MCF 10A (cell line): ENCODE results near the gene CCDC27. TPM values are rescaled to one million over a fixed set of nuclear protein-coding genes. Genes with fewer than 3 reads are reported as not detected.

ENCODE experiments used
- BruUV-seq: library from RNA; stranded (reverse); fragments of 400-500 nt; replicated peaks from 2 replicates; lab custom pipeline; 2021; lab: Mats Ljungman, UMichigan
- CTCF ChIA-PET: fragments of 300-600 bp; sonication (Branson Sonifier 250); formaldehyde crosslinking; extraction: SDS; loops from one replicate; lab custom pipeline; 2021; ENCODE audit warnings: antibody characterized with exemption, inconsistent platforms; lab: Yijun Ruan, JAX
- POLR2A ChIA-PET: fragments of 300-600, 350-650 bp; sonication (Branson Sonifier 250); formaldehyde crosslinking; extraction: SDS; loops from one replicate; lab custom pipeline; 2020; ENCODE audit warnings: antibody characterized with exemption, inconsistent platforms; lab: Yijun Ruan, JAX
- DNase-seq: peaks from one replicate; pipeline ENCODE4 v3.0.0-alpha.2; 2018; ENCODE audit not compliant: unreplicated experiment
- H3K27ac Mint-ChIP-seq: one replicate; pipeline ENCODE4 v1.8.0; 2022; ENCODE audit warnings: mild to moderate bottlenecking, low read depth, mixed read lengths; ENCODE audit not compliant: unreplicated experiment
- H3K27me3 Mint-ChIP-seq: one replicate; pipeline ENCODE4 v1.8.0; 2022; ENCODE audit warnings: mixed read lengths; ENCODE audit not compliant: insufficient read depth, unreplicated experiment
- H3K36me3 Mint-ChIP-seq: one replicate; pipeline ENCODE4 v1.8.0; 2022; ENCODE audit warnings: mild to moderate bottlenecking, moderate library complexity, mixed read lengths; ENCODE audit not compliant: insufficient read depth, unreplicated experiment
- H3K4me1 Mint-ChIP-seq: one replicate; pipeline ENCODE4 v1.8.0; 2022; ENCODE audit warnings: mixed read lengths; ENCODE audit not compliant: insufficient read depth, unreplicated experiment
- H3K4me3 Mint-ChIP-seq: one replicate; pipeline ENCODE4 v1.8.0; 2022; ENCODE audit warnings: mild to moderate bottlenecking, moderate library complexity, mixed read lengths; ENCODE audit not compliant: unreplicated experiment
- H3K9me3 Mint-ChIP-seq: one replicate; pipeline ENCODE4 v1.8.0; 2022; ENCODE audit warnings: mixed read lengths; ENCODE audit not compliant: unreplicated experiment
- CTCF ChIP-seq: fragments of 200-600 bp; IDR thresholded peaks from one replicate; pipeline ENCODE4 v1.8.0; 2022; ENCODE audit warnings: antibody characterized with exemption, mild to moderate bottlenecking; ENCODE audit not compliant: unreplicated experiment
- intact Hi-C: fragments of 100-400 bp; cut with micrococcal nuclease; formaldehyde crosslinking; loops from 2 replicates; pipeline ENCODE4 v1.14.1; 2022
- total RNA-seq: library from RNA; stranded (reverse); gene quantifications from 2 replicates; pipeline ENCODE4 v1.2.3, GENCODE V29; 2022

Gene CCDC27
- total RNA-seq, 1 experiment from 2014 or later, result not detected

- no peaks in the 10 kb centered on the region for H3K9me3 Mint-ChIP-seq
- ChIA-PET CTCF (interaction anchor here (0.7 to 1.4 kb wide), 3 partner anchors 11 to 96 kb away, joined by 3 to 6 read pairs (median 4); no protein-coding TSS in a partner anchor), POLR2A (interaction anchor here (0.7 kb wide), 1 partner anchor 97 kb away, joined by 4 read pairs; no protein-coding TSS in a partner anchor)
- H3K36me3 Mint-ChIP-seq, result peaks cover 20% of the 10 kb centered on the region
- intact Hi-C loops, result no loop called here
- BruUV-seq, result no TSS peak
- no peak overlapping the region for H3K4me3 Mint-ChIP-seq
- H3K4me1 Mint-ChIP-seq, result peaks cover 24% of the 10 kb centered on the region
- DNase-seq, result no peak
- no peak for TF ChIP-seq CTCF
- peak overlapping the region; percentile 61 for H3K27ac Mint-ChIP-seq
- H3K27me3 Mint-ChIP-seq, result no peaks in the 10 kb centered on the region
Measured at GRCh38 chr1:3745071-3745470, 7.2 kb upstream of the CCDC27 start.

GRCh38 chr1:3745590-3746381, 6.5 kb upstream of the CCDC27 start:
- Mint-ChIP-seq H3K9me3 (no peaks in the 10 kb centered on the region), H3K27me3 (peaks cover 5% of the 10 kb centered on the region), H3K27ac (peak overlapping the region; percentile 61), H3K4me1 (peaks cover 24% of the 10 kb centered on the region), H3K4me3 (peak overlapping the region; percentile 72), H3K36me3 (peaks cover 20% of the 10 kb centered on the region)
- ChIA-PET POLR2A (interaction anchor here (0.7 kb wide), 2 partner anchors 51 to 98 kb away, joined by 3 to 4 read pairs; partner anchors contain the start of gene LRRC47), CTCF (interaction anchor here (0.6 to 1.4 kb wide), 4 partner anchors 12 to 1367 kb away, joined by 3 to 6 read pairs (median 4); no protein-coding TSS in a partner anchor)
- intact Hi-C loops, result no loop called here
- no peak for TF ChIP-seq CTCF
- DNase-seq, result no peak
- BruUV-seq, result TSS peak; percentile 33

DNA sequence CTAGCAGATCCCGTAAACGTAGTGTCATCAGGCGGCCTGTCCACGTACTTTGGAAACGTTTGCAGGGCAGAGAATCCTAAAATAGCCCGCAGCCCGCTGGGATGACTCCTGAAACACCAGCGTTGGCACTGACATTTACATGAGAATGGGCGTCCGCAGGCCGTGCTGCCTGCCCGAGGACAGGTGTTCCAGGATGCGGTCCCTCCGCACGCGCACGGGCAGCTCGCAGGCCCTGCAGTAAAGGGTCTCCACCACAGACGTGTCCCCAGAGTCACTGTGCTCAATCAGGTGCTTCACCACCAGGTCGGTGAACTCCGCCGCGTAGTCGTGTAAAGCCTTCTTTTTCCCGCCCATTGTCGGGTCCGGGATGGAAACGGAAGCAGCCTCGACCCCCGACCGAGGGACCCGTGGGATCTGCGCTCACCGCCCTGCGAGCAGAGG, 5.8 kb upstream of the CCDC27 start:
- ChIA-PET POLR2A (interaction anchor here (0.7 kb wide), 1 partner anchor 50 kb away, joined by 3 read pairs; the partner anchor contains the start of gene LRRC47), CTCF (interaction anchor here (0.6 to 1.4 kb wide), 3 partner anchors 22 to 1367 kb away, joined by 3 to 4 read pairs (median 3); no protein-coding TSS in a partner anchor)
- Mint-ChIP-seq H3K36me3 (peaks cover 20% of the 10 kb centered on the region), H3K9me3 (no peaks in the 10 kb centered on the region), H3K27me3 (peaks cover 11% of the 10 kb centered on the region), H3K27ac (peak overlapping the region; percentile 12), H3K4me1 (peaks cover 24% of the 10 kb centered on the region), H3K4me3 (peak overlapping the region; percentile 72)
- TF ChIP-seq CTCF, result no peak
- intact Hi-C loops, result no loop called here
- no TSS peak for BruUV-seq
- no peak for DNase-seq
